Type B pancreatic cell (in vitro differentiated cells): Measurements from ENCODE around the gene ITPR3. TPM values are rescaled to one million over a fixed set of nuclear protein-coding genes. Genes with fewer than 3 reads are reported as not detected.

Experiments
- DNase-seq: peaks from one replicate; pipeline ENCODE4 v3.0.0; 2021; ENCODE audit warnings: mixed read lengths; ENCODE audit not compliant: unreplicated experiment; ENCODE audit errors: extremely low spot score
- H3K27ac Mint-ChIP-seq: 2 replicates; pipeline ENCODE4 v1.8.0; 2021; ENCODE audit warnings: mild to moderate bottlenecking, mixed read lengths
- H3K27me3 Mint-ChIP-seq: 2 replicates; pipeline ENCODE4 v1.8.0; 2021; ENCODE audit warnings: mixed read lengths
- H3K36me3 Mint-ChIP-seq: 2 replicates; pipeline ENCODE4 v1.8.0; 2021; ENCODE audit warnings: mixed read lengths
- H3K4me1 Mint-ChIP-seq: one replicate; pipeline ENCODE4 v1.8.0; 2021; ENCODE audit warnings: mixed read lengths; ENCODE audit not compliant: unreplicated experiment
- H3K4me3 Mint-ChIP-seq: 2 replicates; pipeline ENCODE4 v1.8.0; 2021; ENCODE audit warnings: mild to moderate bottlenecking, mixed read lengths
- H3K9me3 Mint-ChIP-seq: 2 replicates; pipeline ENCODE4 v1.8.0; 2021; ENCODE audit warnings: mixed read lengths
- total RNA-seq: library from RNA; stranded (reverse); gene quantifications from 2 replicates; pipeline ENCODE4 v1.2.1, GENCODE V29; 2021; ENCODE audit warnings: low replicate concordance
- TF ChIP-seq, protein P1 (sequence below): fragments of 200-600 bp; sonication (generic); conservative IDR thresholded peaks from 2 replicates; pipeline ENCODE4 v1.5.0; 2021; ENCODE audit warnings: antibody characterized with exemption, mild to moderate bottlenecking

Gene ITPR3
- total RNA-seq, 1 donor from 2014 or later: 24.6 TPM

DNA sequence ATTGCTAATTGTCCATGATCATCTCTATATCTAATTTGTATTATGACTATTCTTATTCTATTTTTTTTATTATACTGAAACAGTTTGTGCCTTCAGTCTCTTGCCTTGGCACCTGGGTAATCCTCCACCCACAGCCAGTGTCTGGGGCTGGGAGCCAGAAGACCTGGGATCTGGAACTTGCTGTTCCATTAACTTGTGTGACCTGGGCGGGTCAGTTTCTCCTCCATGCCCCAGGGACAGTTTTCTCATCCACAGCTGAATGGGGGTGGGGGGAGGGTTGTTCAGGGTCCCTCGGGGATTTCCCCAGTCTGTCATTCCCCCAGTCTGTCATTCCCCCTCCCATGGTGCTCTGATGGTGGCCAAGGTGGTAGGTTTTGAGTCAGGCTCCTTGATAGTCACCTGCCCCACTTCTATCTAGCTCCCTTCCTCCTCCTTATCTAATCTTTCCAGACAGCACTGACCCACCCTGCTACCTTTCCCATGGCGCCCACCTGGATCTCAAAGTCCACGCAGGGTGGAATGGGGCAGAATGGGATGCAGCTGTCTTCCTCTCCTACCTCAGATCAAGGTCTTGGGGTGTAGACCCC is 10.9 kb downstream of the ITPR3 start:
- Mint-ChIP-seq H3K4me3 (peak overlapping the region; percentile 82), H3K4me1 (peaks cover 57% of the 10 kb centered on the region), H3K9me3 (no peaks in the 10 kb centered on the region), H3K27ac (peak overlapping the region; percentile 87), H3K36me3 (peaks cover 3% of the 10 kb centered on the region), H3K27me3 (peaks cover 16% of the 10 kb centered on the region)
- DNase-seq: no peak
- TF ChIP-seq, protein P1, sequence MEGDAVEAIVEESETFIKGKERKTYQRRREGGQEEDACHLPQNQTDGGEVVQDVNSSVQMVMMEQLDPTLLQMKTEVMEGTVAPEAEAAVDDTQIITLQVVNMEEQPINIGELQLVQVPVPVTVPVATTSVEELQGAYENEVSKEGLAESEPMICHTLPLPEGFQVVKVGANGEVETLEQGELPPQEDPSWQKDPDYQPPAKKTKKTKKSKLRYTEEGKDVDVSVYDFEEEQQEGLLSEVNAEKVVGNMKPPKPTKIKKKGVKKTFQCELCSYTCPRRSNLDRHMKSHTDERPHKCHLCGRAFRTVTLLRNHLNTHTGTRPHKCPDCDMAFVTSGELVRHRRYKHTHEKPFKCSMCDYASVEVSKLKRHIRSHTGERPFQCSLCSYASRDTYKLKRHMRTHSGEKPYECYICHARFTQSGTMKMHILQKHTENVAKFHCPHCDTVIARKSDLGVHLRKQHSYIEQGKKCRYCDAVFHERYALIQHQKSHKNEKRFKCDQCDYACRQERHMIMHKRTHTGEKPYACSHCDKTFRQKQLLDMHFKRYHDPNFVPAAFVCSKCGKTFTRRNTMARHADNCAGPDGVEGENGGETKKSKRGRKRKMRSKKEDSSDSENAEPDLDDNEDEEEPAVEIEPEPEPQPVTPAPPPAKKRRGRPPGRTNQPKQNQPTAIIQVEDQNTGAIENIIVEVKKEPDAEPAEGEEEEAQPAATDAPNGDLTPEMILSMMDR: no peak

- Mint-ChIP-seq H3K27me3 (peaks cover 16% of the 10 kb centered on the region), H3K4me1 (peaks cover 53% of the 10 kb centered on the region), H3K9me3 (no peaks in the 10 kb centered on the region), H3K4me3 (peak overlapping the region; percentile 82), H3K27ac (peak overlapping the region; percentile 87), H3K36me3 (peaks cover 3% of the 10 kb centered on the region)
- TF ChIP-seq, protein P1: peak; percentile 76
- DNase-seq: no peak
These were observed 11.5 kb downstream of the ITPR3 start for GRCh38 chr6:33632558-33633039.

- TF ChIP-seq, protein P1: no peak
- peaks cover 3% of the 10 kb centered on the region for H3K36me3 Mint-ChIP-seq
- peak overlapping the region; percentile 82 for H3K4me3 Mint-ChIP-seq
- no peak for DNase-seq
- H3K4me1 Mint-ChIP-seq: peaks cover 50% of the 10 kb centered on the region
- H3K9me3 Mint-ChIP-seq: no peaks in the 10 kb centered on the region
- peak overlapping the region; percentile 87 for H3K27ac Mint-ChIP-seq
- peaks cover 16% of the 10 kb centered on the region for H3K27me3 Mint-ChIP-seq
These were observed 12.0 kb downstream of the ITPR3 start for GRCh38 chr6:33633084-33633461.

GRCh38 chr6:33633462-33634158 is 12.5 kb downstream of the ITPR3 start:
- peaks cover 48% of the 10 kb centered on the region for H3K4me1 Mint-ChIP-seq
- peaks cover 3% of the 10 kb centered on the region for H3K36me3 Mint-ChIP-seq
- H3K9me3 Mint-ChIP-seq: no peaks in the 10 kb centered on the region
- DNase-seq: no peak
- H3K4me3 Mint-ChIP-seq: peak overlapping the region; percentile 93
- H3K27me3 Mint-ChIP-seq: peaks cover 16% of the 10 kb centered on the region
- H3K27ac Mint-ChIP-seq: peak overlapping the region; percentile 93
- TF ChIP-seq, protein P1: no peak

DNA sequence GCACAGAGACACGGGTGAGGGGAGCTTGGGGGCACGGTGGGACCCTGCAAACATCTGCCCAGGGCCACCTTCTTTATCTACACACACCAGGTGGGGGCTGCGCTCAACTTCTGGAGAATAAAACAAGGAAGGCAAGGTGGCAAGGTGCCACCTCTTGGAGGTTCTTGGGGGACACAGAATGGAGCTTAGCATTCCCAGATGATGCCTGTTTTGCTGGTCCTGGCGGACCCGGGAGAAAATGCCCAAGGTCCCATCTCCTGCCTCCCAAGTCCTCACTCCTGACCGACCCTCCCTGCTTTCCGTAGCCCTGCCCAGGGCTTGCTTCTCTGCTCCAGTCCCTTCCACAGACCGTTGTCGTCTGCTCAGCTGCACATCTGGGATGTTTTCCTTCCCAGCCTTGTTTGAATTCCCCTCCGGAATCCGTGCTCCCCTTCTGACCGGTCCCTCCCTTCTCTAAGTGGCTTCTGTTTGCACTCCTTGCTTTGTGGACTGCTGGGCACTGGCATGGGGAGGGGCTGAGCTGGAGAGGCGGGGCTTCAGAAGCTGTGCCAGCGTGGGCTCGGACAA is 13.1 kb downstream of the ITPR3 start:
- TF ChIP-seq, protein P1: no peak
- peak overlapping the region; percentile 93 for H3K4me3 Mint-ChIP-seq
- no peak for DNase-seq
- peaks cover 47% of the 10 kb centered on the region for H3K4me1 Mint-ChIP-seq
- H3K27ac Mint-ChIP-seq: peak overlapping the region; percentile 93
- no peaks in the 10 kb centered on the region for H3K9me3 Mint-ChIP-seq
- H3K27me3 Mint-ChIP-seq: peaks cover 16% of the 10 kb centered on the region
- H3K36me3 Mint-ChIP-seq: peaks cover 3% of the 10 kb centered on the region
